Dendritic cell treated with granulocyte-macrophage colony-stimulating factor and Interleukin-4, amounts not matched to agents 40 ng/mL and 50 ng/mL, for 4 days (primary cell): ENCODE results near the gene LMF1.
"Not testable (repeated sequence)": the region's sequence is repeated elsewhere in the genome, so short reads cannot be mapped to it uniquely, and the experiment has no call there.

Source experiments
- H3K27ac Mint-ChIP-seq: one replicate; pipeline ENCODE4 v1.8.0; 2022; ENCODE audit warnings: mild to moderate bottlenecking, mixed read lengths
- H3K27me3 Mint-ChIP-seq: one replicate; pipeline ENCODE4 v1.8.0; 2022; ENCODE audit warnings: mild to moderate bottlenecking, mixed read lengths
- H3K36me3 Mint-ChIP-seq: one replicate; pipeline ENCODE4 v1.8.0; 2022; ENCODE audit warnings: low read depth, mixed read lengths
- H3K4me1 Mint-ChIP-seq: one replicate; pipeline ENCODE4 v1.8.0; 2022; ENCODE audit warnings: low read depth, mixed read lengths
- H3K4me3 Mint-ChIP-seq: one replicate; pipeline ENCODE4 v1.8.0; 2022; ENCODE audit warnings: mild to moderate bottlenecking, moderate library complexity, mixed read lengths
- H3K9me3 Mint-ChIP-seq: one replicate; pipeline ENCODE4 v1.8.0; 2022; ENCODE audit warnings: mixed read lengths
- intact Hi-C: fragments of 100-400 bp; cut with micrococcal nuclease; formaldehyde crosslinking; loops from one replicate; pipeline ENCODE4 v1.15.0; 2022

Gene LMF1

DNA sequence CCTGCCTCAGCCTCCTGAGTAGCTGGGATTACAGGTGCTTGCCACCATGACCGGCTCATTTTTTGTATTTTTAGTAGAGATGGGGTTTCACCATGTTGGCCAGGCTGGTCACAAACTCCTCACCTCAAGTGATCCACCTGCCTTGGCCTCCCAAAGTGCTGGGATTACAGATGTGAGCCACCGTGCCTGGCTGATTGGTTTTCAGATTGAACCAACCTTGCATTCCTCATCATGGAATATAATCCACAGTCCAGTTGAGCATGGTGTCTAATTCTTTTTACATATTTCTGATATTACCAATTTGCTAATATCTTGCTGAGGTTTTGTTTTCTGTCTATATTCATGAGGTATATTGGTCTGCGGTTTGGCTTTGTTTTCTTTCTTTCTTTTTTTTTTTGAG lies 134.0 kb downstream of the LMF1 start:
- intact Hi-C loops, H3K27me3 Mint-ChIP-seq, H3K27ac Mint-ChIP-seq, H3K4me1 Mint-ChIP-seq, H3K4me3 Mint-ChIP-seq, H3K36me3 Mint-ChIP-seq: not testable (repeated sequence)
- H3K9me3 Mint-ChIP-seq, result peaks cover 20% of the 10 kb centered on the region

DNA sequence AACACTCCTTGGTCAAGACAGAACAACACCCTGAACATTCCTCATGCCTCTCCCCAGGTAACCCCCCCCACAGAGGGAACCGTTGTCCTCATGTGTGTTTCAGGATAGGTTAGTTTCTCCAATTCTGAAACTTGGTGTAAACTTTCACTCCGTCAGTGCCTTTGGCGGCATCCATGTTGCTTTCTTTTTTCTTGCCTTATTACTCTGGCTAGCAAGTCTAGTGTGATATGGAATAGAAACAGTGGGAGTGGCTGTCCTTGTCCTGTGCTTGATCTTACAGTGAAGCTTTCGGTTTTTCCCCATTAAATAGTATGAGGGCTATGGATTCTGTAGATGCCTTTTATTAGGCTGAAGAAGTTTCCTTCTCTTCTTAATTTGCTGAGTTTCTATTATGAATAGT lies 134.6 kb downstream of the LMF1 start:
- H3K4me1 Mint-ChIP-seq, result no peaks in the 10 kb centered on the region
- H3K27me3 Mint-ChIP-seq, result peaks cover 2% of the 10 kb centered on the region
- intact Hi-C loops, result no loop called here
- no peak overlapping the region for H3K4me3 Mint-ChIP-seq
- no peaks in the 10 kb centered on the region for H3K36me3 Mint-ChIP-seq
- no peak overlapping the region for H3K27ac Mint-ChIP-seq
- H3K9me3 Mint-ChIP-seq, result peaks cover 20% of the 10 kb centered on the region

DNA sequence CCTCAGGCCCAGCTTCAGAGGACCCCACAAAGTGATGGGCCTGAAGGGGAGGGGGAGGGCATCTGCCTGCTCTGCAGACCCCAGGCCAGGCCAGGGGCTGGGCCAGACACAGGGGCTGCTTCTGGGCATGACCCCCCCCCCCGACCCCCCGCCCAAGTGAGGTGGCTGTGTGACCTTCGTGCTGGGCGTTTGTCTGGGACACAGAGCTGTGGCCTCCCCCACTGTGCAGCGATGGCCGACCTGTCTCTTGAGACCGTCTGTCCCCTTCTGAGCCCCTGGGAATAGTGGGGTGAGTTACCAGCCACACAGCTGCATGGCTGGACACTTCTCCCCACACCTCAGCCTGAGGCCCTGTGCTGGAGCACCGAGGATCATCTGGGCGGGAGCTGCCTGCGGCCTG lies 135.4 kb downstream of the LMF1 start:
- H3K9me3 Mint-ChIP-seq, result peaks cover 20% of the 10 kb centered on the region
- H3K4me1 Mint-ChIP-seq, result peaks cover 5% of the 10 kb centered on the region
- intact Hi-C loops, result no loop called here
- no peak overlapping the region for H3K27ac Mint-ChIP-seq
- H3K27me3 Mint-ChIP-seq, result peaks cover 3% of the 10 kb centered on the region
- H3K36me3 Mint-ChIP-seq, result no peaks in the 10 kb centered on the region
- no peak overlapping the region for H3K4me3 Mint-ChIP-seq

DNA sequence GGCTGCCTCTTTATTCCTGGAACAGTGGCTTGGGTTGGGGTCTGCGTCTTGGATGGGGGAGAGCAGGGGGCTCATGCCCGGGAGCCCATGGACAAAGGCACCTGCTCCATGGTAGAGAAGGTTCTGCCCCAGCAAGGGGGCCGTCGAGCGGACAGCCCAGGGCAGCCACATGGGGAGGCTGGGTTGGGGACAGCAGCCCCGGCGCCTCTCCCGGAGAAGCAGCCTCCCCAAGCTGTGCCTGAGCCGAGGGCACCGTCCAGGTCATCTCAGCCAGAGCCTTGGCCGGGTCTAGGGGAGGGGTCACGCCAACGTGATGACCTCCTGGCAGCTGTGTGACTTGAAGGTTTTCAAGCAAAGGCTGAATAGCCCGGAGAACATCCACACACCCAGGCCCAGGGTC lies 137.4 kb downstream of the LMF1 start:
- H3K36me3 Mint-ChIP-seq, result no peaks in the 10 kb centered on the region
- H3K27ac Mint-ChIP-seq, result no peak overlapping the region
- H3K4me1 Mint-ChIP-seq, result peaks cover 5% of the 10 kb centered on the region
- peaks cover 11% of the 10 kb centered on the region for H3K27me3 Mint-ChIP-seq
- no peak overlapping the region for H3K4me3 Mint-ChIP-seq
- H3K9me3 Mint-ChIP-seq, result peaks cover 20% of the 10 kb centered on the region
- intact Hi-C loops, result no loop called here

DNA sequence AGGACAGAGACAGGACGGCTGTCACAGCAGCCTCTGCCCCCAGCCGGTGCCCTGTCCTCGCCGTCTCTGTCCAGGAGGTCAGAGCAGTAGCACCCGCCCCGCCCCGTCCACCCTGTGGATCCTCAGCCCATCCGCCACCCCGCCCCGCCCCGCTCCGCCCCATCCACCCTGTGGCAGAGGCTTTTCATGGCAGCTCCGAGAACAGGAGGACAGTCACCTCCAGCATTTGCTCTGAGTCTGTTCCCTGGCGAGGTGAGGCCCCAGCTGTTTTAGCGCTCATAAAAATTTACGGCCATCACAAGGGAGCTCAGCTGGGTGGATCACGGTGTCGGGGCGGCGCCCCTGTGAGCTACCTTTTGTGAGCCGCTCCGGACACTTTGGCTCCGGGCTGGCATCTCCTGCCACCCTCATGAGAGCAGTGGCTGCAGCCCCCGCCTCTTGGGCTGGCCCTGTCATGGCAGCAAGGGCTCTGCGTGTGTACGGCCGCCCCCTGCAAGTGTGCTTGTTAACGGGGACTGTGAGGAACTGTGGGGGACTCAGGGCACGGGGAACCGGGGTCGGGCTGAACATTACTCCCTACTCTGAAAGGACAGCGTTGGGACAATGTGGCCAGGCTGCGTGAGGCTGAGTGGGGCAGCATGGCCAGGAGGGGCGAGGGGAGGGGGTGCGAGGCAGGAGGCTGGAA lies 138.0 kb downstream of the LMF1 start:
- Mint-ChIP-seq H3K27ac (no peak overlapping the region), H3K27me3 (peaks cover 11% of the 10 kb centered on the region), H3K4me1 (peaks cover 5% of the 10 kb centered on the region), H3K9me3 (peaks cover 20% of the 10 kb centered on the region), H3K36me3 (no peaks in the 10 kb centered on the region), H3K4me3 (no peak overlapping the region)
- intact Hi-C loops, result no loop called here

DNA sequence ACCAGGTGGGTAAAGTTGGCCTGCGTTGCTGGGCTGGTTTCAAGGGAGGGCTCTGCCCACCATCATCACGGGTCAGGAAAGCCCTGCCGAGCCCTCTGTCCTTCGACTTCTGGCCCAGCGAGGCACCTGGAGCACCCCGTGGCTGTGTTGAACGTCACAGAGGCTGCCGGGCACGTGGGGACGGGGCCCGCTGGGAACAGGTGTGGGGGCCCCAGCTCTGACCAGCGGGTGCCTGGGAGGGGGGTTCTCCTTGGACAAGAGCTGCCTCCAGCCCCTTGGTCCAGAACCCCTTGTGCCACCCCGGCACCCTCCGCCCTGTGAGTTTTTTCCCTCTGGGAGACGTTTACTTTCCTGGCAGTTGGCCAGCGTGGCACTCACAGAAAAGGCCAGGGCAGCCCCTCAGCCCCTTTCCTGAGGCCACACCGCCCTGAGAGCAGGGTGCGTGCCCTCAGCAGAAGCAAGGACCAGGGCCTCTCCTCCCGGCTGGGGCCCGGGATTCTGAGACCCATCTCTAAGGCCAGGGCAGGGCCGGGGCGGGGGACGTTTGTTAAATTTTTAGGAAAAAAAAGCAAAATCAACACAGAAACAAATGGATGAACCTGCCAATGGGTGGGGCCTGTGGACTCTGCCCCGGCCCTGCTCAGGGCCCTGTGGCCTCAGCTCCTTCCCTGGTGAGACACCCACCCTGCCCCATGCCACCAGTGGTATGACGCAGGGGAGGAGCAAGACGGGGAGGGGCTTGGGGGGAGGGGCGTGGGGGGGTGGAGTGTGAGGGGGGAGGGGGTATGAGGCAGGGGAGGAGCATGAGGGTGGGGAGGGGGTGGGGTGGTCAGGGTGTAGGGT lies 139.0 kb downstream of the LMF1 start:
- Mint-ChIP-seq H3K4me3 (no peak overlapping the region), H3K4me1 (peaks cover 5% of the 10 kb centered on the region), H3K9me3 (peaks cover 16% of the 10 kb centered on the region), H3K27ac (no peak overlapping the region), H3K27me3 (peaks cover 11% of the 10 kb centered on the region), H3K36me3 (no peaks in the 10 kb centered on the region)
- intact Hi-C loops, result no loop called here

DNA sequence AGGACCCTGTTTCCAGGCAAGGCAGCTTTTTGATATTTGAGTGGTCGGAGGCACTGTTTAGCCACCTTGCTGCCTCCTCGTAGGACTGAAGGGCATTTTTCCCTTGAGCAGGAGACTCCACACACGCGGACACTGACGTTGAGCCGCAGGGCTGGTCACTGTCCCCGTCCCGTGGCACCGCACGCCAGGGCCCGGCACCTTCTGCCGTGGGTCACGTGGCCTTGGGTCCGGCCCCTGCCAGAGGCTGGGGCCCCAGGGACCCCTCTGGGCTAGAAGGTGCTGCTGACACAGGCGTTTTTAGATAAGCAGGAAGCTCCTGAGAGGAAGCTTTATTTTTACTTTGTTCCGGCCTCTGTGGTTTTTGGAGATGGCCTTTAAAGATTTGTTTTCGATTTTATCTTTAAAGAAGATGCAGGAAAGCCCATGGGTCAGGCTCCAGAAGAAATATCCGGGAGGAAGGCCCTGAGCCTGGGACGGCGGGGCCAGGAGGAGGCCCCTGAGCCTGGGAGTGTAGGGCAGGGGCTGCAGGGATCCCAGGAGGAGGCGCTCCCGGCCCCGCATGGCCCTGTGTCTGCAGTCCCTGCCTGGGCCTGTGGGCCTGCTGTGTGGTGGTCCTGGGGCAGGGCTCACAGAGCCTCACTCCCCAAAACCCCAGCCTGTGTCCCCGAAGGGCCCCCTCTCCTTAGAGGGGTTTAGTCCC lies 139.8 kb downstream of the LMF1 start:
- Mint-ChIP-seq H3K36me3 (no peaks in the 10 kb centered on the region), H3K27me3 (peaks cover 9% of the 10 kb centered on the region), H3K27ac (no peak overlapping the region), H3K4me1 (peaks cover 5% of the 10 kb centered on the region), H3K9me3 (peaks cover 9% of the 10 kb centered on the region), H3K4me3 (no peak overlapping the region)
- intact Hi-C loops, result no loop called here

DNA sequence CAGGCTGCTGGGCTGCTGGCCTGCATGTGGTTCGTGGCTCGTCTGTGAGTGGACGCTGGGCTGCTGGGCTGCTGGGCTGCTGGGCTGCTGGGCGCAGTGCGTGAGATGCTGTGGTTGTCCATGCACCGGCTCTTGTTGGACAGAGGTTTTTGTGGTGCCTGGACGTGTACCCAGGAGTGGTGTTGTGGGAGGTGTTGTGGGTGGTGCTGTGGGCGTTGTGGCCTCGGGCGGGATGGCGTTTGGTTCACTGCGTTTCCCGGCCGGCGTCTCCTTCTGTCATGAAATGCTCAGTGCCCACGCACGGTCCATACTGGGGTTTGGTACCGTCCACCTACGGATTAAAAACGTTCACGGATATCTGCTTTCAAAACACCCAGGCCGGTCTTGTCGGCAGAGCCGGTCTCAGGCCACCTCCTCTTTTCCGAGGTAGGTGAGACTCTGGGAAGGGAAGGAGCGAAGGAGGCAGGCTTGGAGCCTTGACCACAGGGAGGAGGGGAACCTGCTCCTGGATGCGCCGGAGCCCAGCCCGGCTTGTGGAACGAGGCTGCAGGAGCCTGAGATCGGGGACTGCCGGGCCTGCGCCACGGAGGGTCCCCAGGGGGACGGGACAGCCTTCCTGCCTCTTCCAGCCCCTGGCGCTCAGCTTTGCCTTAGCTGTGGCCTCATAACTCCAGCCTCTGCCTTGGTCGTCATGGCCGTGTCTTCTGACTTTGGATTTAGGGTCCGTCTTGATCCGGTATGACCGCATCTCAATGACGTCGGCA lies 140.5 kb downstream of the LMF1 start:
- H3K9me3 Mint-ChIP-seq, result peaks cover 1% of the 10 kb centered on the region
- no peak overlapping the region for H3K4me3 Mint-ChIP-seq
- H3K27me3 Mint-ChIP-seq, result peaks cover 10% of the 10 kb centered on the region
- H3K27ac Mint-ChIP-seq, result no peak overlapping the region
- intact Hi-C loops, result no loop called here
- H3K36me3 Mint-ChIP-seq, result no peaks in the 10 kb centered on the region
- peaks cover 5% of the 10 kb centered on the region for H3K4me1 Mint-ChIP-seq

DNA sequence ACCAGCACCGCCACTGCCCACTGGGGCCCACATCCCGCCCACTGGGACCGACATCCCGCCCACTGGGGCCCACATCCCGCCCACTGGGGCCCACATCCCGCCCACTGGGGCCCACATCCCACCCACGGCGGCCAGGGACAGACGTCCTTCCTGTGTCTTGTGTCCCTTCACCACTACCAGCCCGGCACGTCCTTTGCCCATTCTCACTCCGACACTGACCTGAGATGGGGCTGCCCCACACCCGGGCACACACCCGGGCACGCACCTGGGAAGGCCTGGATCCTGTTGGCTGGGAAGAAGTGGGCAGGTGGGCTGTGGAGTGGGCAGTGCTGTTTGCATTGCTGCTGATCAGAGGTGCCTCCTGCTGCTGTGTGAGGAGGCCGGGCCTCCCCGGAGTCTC lies 141.9 kb downstream of the LMF1 start:
- intact Hi-C loops, result no loop called here
- H3K27me3 Mint-ChIP-seq, result peaks cover 10% of the 10 kb centered on the region
- H3K4me1 Mint-ChIP-seq, result peaks cover 5% of the 10 kb centered on the region
- H3K36me3 Mint-ChIP-seq, result no peaks in the 10 kb centered on the region
- no peaks in the 10 kb centered on the region for H3K9me3 Mint-ChIP-seq
- no peak overlapping the region for H3K4me3 Mint-ChIP-seq
- no peak overlapping the region for H3K27ac Mint-ChIP-seq

DNA sequence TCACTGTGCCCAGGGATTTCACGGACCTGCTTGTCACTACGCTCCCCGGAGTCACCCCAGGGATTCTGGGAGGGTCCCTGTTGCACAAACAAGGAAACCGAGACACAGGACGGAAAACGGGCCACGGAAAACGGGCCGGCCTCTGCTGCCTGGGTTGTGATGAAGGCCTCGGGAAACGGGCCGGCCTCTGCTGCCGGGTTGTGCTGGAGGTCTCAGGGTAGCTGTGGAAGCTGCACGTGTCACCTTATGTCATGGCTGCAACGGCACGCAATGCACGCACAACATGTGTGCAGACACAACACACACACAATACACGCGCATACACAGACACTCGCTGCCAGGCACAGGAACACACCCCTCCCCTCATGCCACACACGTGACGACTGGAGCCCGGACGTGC lies 143.3 kb downstream of the LMF1 start:
- intact Hi-C loops, result no loop called here

DNA sequence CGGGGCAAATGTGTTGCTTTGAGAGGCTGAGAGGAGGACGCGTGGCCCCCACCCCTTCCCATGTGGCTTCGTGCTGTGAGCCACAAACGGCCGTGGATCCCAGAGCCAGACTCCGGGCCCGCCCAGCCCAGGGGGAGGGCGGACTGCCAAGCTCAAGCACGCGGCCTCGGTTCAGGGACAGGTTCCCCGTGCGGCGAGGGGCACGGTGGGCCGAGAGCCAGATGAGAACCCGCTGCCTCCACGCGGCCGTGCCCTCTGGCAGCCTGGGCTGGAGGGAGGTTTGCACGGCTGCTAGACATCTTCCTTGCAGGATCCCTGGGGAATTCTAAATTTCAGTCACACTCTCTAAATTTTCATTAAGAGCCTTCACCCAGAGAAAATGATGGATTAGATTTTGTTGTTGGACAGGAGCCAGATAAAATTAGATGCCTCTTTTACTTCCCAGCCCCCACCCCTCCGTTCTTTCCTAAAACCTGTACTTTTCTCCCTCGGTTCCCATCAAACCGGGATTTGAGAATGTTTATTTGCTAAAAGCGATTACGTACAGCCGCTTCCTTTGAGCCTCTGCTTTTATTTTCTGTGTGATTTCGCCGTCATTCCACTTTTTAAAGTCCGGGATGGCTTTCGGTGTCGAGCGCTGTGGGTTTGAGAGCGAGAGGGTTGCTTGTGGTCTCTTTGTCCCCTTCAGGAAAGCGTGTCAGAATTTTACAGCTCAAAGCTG lies 145.3 kb downstream of the LMF1 start:
- Mint-ChIP-seq H3K4me1 (no peaks in the 10 kb centered on the region), H3K9me3 (no peaks in the 10 kb centered on the region), H3K27ac (no peak overlapping the region), H3K36me3 (no peaks in the 10 kb centered on the region), H3K4me3 (no peak overlapping the region), H3K27me3 (peaks cover 16% of the 10 kb centered on the region)
- intact Hi-C loops, result no loop called here

More for the DNA sequence above, 143.3 kb downstream of the LMF1 start:
- Mint-ChIP-seq H3K4me3 (no peak overlapping the region), H3K9me3 (no peaks in the 10 kb centered on the region), H3K27me3 (peaks cover 10% of the 10 kb centered on the region), H3K36me3 (no peaks in the 10 kb centered on the region), H3K27ac (no peak overlapping the region), H3K4me1 (peaks cover 5% of the 10 kb centered on the region)

DNA sequence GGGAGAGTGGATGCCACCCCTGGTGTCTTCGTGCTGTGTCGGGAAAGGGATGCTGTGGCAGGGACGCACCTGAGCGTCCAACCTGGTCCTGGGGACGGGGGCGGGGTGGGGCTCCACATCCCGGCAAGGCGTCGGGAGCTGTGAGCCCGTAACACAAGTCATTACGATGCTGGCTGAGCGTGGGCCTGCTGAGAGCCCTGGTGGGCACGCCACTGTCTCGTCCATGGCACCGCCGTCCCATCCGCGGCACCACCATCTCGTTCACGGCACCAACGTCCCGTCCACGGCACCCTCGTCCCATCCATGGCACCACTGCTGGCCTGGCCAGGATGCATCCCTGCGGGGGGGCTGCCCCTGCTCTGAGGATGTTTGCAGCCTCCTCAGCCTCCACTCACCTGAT lies 146.2 kb downstream of the LMF1 start:
- peaks cover 17% of the 10 kb centered on the region for H3K27me3 Mint-ChIP-seq
- no peaks in the 10 kb centered on the region for H3K9me3 Mint-ChIP-seq
- H3K27ac Mint-ChIP-seq, result no peak overlapping the region
- no peak overlapping the region for H3K4me3 Mint-ChIP-seq
- intact Hi-C loops, result no loop called here
- H3K36me3 Mint-ChIP-seq, result no peaks in the 10 kb centered on the region
- H3K4me1 Mint-ChIP-seq, result no peaks in the 10 kb centered on the region

DNA sequence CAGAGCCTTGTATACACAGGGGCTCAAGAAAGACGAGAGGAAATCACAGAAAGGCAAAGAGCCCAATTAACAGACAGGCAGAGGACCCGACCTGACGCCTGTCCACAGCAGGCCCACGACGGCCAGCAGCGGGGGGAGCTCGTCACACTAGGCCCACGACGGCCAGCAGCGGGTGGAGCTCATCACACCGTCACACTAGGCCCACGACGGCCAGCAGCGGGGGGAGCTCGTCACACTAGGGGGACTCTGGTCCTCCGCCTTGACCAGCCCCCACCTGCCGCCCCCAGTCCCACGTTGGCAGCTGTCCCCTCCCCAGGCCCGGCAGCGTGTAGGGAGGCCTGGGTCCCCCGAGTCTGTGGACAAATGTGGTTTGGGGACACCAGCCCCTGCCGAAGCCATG lies 146.6 kb downstream of the LMF1 start:
- peaks cover 20% of the 10 kb centered on the region for H3K27me3 Mint-ChIP-seq
- H3K27ac Mint-ChIP-seq, result no peak overlapping the region
- no peak overlapping the region for H3K4me3 Mint-ChIP-seq
- intact Hi-C loops, result no loop called here
- H3K4me1 Mint-ChIP-seq, result no peaks in the 10 kb centered on the region
- no peaks in the 10 kb centered on the region for H3K9me3 Mint-ChIP-seq
- H3K36me3 Mint-ChIP-seq, result no peaks in the 10 kb centered on the region
